Skeletal muscle cell (primary cell): Measurements from ENCODE around the gene TEX54.
"Not testable (repeated sequence)": the region's sequence is repeated elsewhere in the genome, so short reads cannot be mapped to it uniquely, and the experiment has no call there.

Source experiments
- DNase-seq: peaks from one replicate; pipeline ENCODE4 v3.0.0-alpha.2; 2010; ENCODE audit warnings: low read depth
- H3K4me3 ChIP-seq: 2 replicates; pipeline ENCODE4 v1.5.1; 2011; ENCODE audit warnings: low read depth, mild to moderate bottlenecking, control low read depth, low read length, moderate library complexity

Gene TEX54

DNA sequence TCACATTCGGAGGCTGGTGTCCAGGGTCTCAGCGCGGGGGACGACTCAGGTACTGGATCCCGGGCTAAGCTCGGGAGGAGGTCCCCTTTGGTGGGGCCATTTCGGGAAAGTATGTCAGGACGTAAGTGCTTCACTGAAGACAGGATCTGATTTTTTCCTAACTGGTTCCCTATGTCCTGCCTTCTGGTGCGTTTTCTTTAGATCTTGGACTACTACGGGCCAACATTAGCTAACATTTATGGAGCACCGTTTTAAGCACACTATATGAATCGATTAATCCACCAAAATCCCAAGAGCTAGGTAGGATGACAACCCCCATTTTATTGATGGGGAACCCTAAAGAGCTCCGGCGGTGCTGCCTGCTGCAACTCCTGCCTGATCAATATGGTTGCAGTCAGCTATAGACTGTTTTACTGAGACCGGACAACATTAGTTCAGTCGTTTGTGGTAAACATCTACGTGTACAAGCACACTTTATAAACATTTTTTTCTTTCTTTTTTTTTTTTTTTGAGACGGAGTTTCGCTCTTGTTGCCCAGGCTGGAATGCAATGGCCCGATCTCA lies 23.8 kb upstream of the TEX54 start:
- H3K4me3 ChIP-seq: peak overlapping the region; percentile 99
- no peak for DNase-seq

DNA sequence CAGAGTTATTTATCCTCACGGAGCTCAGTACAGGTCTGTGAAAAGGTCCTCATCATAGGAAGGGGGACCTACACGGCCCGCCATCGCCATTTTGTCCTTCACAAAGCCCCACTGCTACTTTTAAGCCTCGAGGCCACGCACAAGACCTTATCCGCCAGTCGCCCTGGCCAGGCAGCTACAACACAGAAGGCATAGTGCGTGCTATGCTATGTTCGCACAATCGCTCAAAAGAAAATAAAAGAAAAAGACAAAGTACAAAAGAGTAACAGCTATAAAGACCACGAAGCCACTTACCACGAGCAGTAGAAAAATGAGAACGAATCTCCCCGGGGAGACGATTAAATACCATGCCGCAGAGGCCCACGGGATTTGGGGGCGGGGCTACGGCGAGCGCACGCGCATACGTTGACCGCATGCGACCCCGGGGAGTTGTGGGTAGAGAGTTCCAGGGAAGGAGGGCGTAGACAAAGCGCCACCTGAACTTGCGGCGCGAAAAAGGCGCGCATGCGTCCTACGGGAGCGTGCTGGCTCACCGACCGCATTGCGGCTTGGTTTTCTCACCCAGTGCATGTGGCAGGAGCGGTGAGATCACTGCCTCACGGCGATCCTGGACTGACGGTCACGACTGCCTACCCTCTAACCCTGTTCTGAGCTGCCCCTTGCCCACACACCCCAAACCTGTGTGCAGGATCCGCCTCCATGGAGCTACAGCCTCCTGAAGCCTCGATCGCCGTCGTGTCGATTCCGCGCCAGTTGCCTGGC lies 23.1 kb upstream of the TEX54 start:
- peak; percentile 95 for DNase-seq
- H3K4me3 ChIP-seq: peak overlapping the region; percentile 99

- H3K4me3 ChIP-seq: peak overlapping the region; percentile 99
- DNase-seq: no peak
These were observed 22.4 kb upstream of the TEX54 start for GRCh38 chr11:62854825-62855570.

GRCh38 chr11:62854013-62854824 lies 21.6 kb upstream of the TEX54 start:
- DNase-seq: no peak
- peak overlapping the region; percentile 99 for H3K4me3 ChIP-seq

DNA sequence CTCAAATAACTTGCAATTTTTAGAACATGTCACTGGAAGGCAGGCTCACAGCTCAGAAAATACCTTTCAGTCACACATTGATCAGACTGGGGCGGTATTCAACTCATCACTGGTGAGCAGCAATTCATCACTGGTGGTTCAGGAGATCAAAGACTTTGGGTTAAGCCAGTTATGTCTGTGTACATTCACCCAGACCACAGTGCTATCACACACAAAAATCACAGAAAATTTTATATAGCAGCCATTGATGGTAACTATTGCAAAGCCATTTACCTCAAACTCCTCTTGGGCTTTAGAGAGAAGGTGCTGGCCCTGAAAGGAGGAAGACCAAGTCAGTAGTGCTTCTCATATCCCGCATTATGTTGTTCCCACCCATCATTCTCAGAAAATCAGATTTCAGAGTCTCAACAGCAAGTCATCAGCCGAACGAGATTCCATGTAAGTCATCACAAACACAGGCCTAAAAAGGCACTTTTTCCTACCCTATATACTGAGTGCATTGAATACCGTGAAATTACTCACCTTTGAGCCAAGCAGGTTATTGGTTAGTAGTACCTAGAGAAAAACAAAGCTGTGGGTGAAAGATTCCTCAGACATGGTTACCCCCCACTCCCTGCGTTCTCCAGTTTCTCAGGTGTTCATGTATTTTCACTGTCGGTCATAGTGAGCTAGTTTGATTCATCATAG lies 20.8 kb upstream of the TEX54 start:
- no peak for DNase-seq
- peak overlapping the region; percentile 99 for H3K4me3 ChIP-seq

DNA sequence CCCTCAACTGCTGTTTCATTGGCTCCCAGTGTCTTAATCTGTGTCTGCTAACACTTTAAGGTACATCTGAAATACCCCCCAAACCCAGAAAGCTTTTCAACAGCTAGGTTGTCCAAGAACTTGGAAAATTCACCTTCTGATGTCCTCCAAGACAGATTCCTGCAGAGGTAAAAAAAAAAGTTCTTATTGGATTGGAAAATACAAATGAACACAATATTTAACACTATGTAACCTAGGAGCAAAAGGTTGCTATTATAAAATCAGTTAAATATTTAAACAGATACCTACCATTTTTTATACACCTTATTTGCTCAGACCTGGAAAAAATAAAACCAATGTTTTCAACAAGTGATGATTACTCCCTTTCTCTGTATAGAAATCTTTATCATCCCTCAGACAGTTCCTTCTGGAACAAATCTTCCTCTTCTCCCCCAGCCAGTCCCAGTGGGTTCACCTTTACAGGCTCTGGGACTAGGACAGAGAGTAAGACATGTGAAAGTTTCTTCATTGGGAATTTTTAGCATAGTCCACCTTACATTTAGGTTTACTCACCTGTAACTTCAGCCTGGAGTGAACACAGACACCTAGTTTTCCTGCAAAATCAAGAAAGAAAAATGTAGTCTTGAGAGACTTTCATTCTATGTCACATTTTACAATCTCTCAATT lies 20.0 kb upstream of the TEX54 start:
- no peak overlapping the region for H3K4me3 ChIP-seq
- no peak for DNase-seq

- no peak overlapping the region for H3K4me3 ChIP-seq
- no peak for DNase-seq
These were observed 19.3 kb upstream of the TEX54 start for GRCh38 chr11:62851807-62852522.

GRCh38 chr11:62850911-62851806 lies 18.5 kb upstream of the TEX54 start:
- no peak for DNase-seq
- no peak overlapping the region for H3K4me3 ChIP-seq

GRCh38 chr11:62847767-62848314 lies 15.2 kb upstream of the TEX54 start:
- no peak overlapping the region for H3K4me3 ChIP-seq
- no peak for DNase-seq

GRCh38 chr11:62846177-62846576 lies 13.5 kb upstream of the TEX54 start:
- DNase-seq: no peak
- H3K4me3 ChIP-seq: no peak overlapping the region

GRCh38 chr11:62844154-62844553 lies 11.5 kb upstream of the TEX54 start:
- no peak for DNase-seq
- H3K4me3 ChIP-seq: no peak overlapping the region

DNA sequence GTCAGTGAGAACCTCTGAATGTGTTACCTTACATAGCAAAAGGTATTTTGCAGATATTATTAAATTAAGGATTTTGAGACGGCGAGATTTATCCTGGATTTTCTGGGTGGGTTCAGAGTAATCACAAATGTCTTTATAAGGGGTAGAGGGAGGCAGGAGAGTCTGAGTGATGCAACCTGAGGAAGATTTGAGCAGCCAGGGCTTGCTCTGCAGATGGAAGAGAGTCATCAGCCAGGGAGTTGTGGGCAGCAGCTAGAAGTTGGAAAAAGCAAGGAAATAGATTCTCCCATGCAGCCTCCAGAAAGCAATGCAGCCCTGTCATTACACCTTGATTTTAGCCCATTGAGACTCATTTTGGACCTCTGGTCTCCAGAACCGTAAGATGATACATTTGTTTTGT lies 10.8 kb upstream of the TEX54 start:
- DNase-seq: no peak
- H3K4me3 ChIP-seq: no peak overlapping the region

DNA sequence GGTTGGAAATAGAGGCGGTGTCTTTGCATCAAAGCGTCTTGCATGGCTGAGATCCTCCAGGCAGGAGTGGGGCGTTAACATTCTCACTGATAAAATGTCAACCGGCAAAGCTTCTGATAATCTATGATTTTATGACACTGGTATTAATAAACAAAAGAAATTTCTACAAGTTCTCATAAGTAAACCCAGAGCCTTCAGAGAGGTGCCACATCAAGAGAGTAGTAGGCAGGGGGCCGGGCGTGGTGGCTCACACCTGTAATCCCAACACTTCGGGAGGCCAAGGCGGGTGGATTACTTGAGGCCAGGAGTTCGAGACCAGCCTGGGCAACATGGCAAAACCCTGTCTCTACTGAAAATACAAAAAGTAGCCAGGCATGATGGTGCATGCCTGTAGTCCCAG lies 10.2 kb upstream of the TEX54 start:
- H3K4me3 ChIP-seq, DNase-seq: not testable (repeated sequence)

- DNase-seq: no peak
These were observed 9.6 kb upstream of the TEX54 start for GRCh38 chr11:62842171-62842741.

DNA sequence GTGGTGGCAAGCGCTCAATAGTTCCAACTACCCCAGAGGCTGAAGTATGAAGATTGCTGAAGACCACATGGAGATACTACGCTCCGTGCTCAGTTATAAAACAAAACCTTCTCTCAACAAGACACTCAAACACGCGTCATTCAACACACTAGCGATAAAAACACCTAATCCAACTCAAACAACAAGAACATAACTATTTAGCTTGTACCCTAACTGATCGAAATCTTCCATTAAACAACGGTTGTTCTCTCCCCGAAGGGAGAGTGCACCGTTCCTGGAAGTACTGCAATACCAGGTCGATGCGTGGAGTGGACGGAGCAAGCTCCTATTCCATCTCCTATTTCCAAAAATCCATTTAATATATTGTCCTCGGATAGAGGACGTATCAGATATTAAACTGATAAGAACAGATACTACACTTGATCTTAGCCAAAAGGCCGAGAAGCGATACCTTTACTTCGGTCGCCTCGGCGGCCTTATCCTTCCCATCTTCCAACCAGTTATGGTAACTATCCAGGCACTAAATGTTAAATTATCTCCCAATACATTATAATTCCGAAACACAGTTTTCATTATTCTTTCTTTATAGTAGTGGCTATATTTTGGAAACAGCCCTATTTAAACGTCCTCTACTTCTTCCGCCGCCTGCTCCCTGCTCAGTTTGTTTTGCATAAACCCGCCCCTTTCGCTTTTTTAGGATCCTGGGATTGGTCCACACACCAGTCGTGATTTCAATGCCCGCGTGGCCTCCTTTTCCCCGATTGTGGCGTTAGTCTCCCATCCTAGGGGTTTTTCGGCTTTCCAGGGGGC lies 8.9 kb upstream of the TEX54 start:
- peak overlapping the region; percentile 40 for H3K4me3 ChIP-seq

More at GRCh38 chr11:62842171-62842741, 9.6 kb upstream of the TEX54 start:
- peak overlapping the region; percentile 40 for H3K4me3 ChIP-seq

More for the DNA sequence above, 8.9 kb upstream of the TEX54 start:
- DNase-seq: peak; percentile 100
